Measurements from ENCODE around the gene LRRC8B. TPM values are rescaled to one million over a fixed set of nuclear protein-coding genes. Genes with fewer than 3 reads are reported as not detected.

Gene LRRC8B
- total and polyA plus RNA-seq, 2 of the 8 experiments (the other 6 are each of a cell fraction or from before 2014, with no cell fraction given) = 18.4 to 29.2 TPM

- TF ChIP-seq KDM1A (IDR thresholded peaks at IDR 0.05; ENCODE audit: borderline replicate concordance, low read length) = no peak
- no peak for TF ChIP-seq SRF (IDR thresholded peaks at IDR 0.05; ENCODE audit: low read depth, low read length)
- no peak for TF ChIP-seq BRCA1 (IDR thresholded peaks at IDR 0.05; ENCODE audit: low read depth, low read length)
- no peak for TF ChIP-seq SIX5 (IDR thresholded peaks at IDR 0.05; ENCODE audit: low read depth, low read length)
- TF ChIP-seq KDM5A (IDR thresholded peaks at IDR 0.05; ENCODE audit: low read length) = no peak
- TF ChIP-seq RXRA (IDR thresholded peaks at IDR 0.05; ENCODE audit: insufficient read depth, low read depth, low read length) = no peak
- no peak for TF ChIP-seq CBX5 (IDR thresholded peaks at IDR 0.05; ENCODE audit: low read depth, low read length)
These were observed 683 bp downstream of the LRRC8B start (continued) for GRCh38 chr1:89525169-89525855.

Data from H1 (cell line).